ENCODE measurements around the gene SSH2. TPM values are rescaled to one million over a fixed set of nuclear protein-coding genes. Genes with fewer than 3 reads are reported as not detected.

Gene SSH2
- total and polyA plus RNA-seq, 9 donors, result 14.7 to 27.4 (median 20.6) TPM

DNA sequence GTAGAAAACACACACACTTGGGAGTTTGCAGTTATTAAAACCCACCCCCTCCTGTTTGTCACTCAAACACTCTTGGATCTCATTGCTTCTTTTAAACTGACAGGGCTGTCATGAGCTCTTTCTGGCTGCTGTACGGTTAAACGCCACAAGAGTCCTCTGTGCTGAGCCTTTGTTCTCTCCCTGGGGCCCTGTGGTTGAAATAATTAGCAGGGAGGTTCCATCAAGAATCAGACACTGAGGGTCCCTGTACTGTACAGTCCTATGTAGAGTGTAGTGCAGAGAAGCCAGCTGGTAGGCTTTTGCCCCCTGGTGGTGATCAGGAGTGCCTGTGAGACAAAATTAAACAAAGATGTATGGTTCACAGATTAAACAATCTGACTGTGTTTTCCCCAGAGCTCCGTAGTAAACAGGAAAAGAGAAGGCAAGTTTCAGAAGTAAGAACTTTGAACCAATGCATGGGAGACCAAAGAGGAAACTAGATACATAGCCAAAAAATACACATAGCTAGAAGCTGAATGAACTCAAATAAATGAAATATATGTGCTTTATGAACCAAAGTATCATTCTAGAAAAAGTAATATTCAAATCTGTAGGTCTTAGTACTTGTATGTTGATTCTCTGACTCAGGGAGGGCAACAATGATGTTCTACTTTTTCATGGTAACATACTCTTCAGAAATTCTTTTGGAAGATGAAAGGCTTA lies 1.4 kb upstream of the SSH2 start:
- H3K27me3 ChIP-seq (ENCODE audit: control insufficient read depth, insufficient read depth, low read length), result no peaks in the 10 kb centered on the region
- H3K27ac ChIP-seq (ENCODE audit: low read length), result no peak overlapping the region
- peak; percentile 91 for DNase-seq
- H3K36me3 ChIP-seq (ENCODE audit: control insufficient read depth, insufficient read depth, low read length), result no peaks in the 10 kb centered on the region
- peak overlapping the region; percentile 18 for H3K4me3 ChIP-seq (ENCODE audit: low read length)
- 0% methylated on average over 2 of the region's 3 CpGs for WGBS (ENCODE audit: insufficient coverage)
- H3K4me1 ChIP-seq (ENCODE audit: control insufficient read depth, insufficient read depth, low read length), result peaks cover 6% of the 10 kb centered on the region
- no peaks in the 10 kb centered on the region for H3K9me3 ChIP-seq (replicated peaks; ENCODE audit: control insufficient read depth, low read depth, low read length)

DNA sequence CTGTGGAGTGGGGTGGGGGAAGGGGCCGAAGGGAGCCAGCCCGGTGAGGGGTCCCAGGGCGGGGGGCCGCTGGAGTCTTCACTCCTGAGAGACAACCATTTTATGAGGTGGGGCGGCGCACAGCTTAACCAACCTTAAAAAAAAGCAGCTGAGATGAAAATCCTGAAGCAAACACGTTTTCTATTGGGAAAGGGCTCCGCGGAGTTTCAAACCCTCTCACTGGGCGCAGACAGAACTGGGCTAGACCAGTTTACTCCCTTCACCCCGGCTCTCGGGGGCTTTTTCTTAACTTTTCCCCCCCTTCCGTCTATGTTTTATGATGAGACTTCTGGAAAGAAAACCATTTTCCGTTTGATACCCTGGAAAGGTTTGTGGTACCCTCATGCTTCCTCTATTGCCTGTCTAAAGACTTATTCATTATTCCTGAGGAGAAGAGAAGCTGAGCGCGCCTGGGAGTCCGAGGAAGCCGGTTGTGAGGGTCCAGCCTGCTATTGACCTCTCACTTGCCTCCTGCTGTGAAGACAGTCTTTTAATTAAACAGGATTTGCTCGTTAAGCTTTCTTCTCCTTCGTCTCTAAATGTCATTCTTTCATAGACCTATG lies 482 bp upstream of the SSH2 start:
- Histone ChIP-seq H3K36me3 (ENCODE audit: control insufficient read depth, insufficient read depth, low read length) (no peaks in the 10 kb centered on the region), H3K4me3 (ENCODE audit: low read length) (peak overlapping the region; percentile 92), H3K27me3 (ENCODE audit: control insufficient read depth, insufficient read depth, low read length) (no peaks in the 10 kb centered on the region), H3K9me3 (replicated peaks; ENCODE audit: control insufficient read depth, low read depth, low read length) (no peaks in the 10 kb centered on the region), H3K27ac (ENCODE audit: low read length) (peak overlapping the region; percentile 93), H3K4me1 (ENCODE audit: control insufficient read depth, insufficient read depth, low read length) (peaks cover 6% of the 10 kb centered on the region)
- DNase-seq, result no peak
- 0% methylated on average over 9 of the region's 20 CpGs for WGBS (ENCODE audit: insufficient coverage)

GRCh38 chr17:29929006-29929532 lies 959 bp downstream of the SSH2 start:
- no peaks in the 10 kb centered on the region for H3K36me3 ChIP-seq (ENCODE audit: control insufficient read depth, insufficient read depth, low read length)
- H3K27ac ChIP-seq (ENCODE audit: low read length), result peak overlapping the region; percentile 93
- H3K4me3 ChIP-seq (ENCODE audit: low read length), result peak overlapping the region; percentile 92
- no peak for DNase-seq
- peaks cover 6% of the 10 kb centered on the region for H3K4me1 ChIP-seq (ENCODE audit: control insufficient read depth, insufficient read depth, low read length)
- H3K27me3 ChIP-seq (ENCODE audit: control insufficient read depth, insufficient read depth, low read length), result no peaks in the 10 kb centered on the region
- no peaks in the 10 kb centered on the region for H3K9me3 ChIP-seq (replicated peaks; ENCODE audit: control insufficient read depth, low read depth, low read length)
- WGBS (ENCODE audit: insufficient coverage), result 0% methylated on average over 7 of the region's 13 CpGs

- Histone ChIP-seq H3K4me3 (ENCODE audit: low read length) (no peak overlapping the region), H3K4me1 (ENCODE audit: control insufficient read depth, insufficient read depth, low read length) (peaks cover 6% of the 10 kb centered on the region), H3K27ac (ENCODE audit: low read length) (no peak overlapping the region), H3K36me3 (ENCODE audit: control insufficient read depth, insufficient read depth, low read length) (no peaks in the 10 kb centered on the region), H3K9me3 (replicated peaks; ENCODE audit: control insufficient read depth, low read depth, low read length) (no peaks in the 10 kb centered on the region), H3K27me3 (ENCODE audit: control insufficient read depth, insufficient read depth, low read length) (no peaks in the 10 kb centered on the region)
- DNase-seq, result peak; percentile 24
- no CpG with 5 or more reads among the region's 1 CpG for WGBS (ENCODE audit: insufficient coverage)
Observed at GRCh38 chr17:29927546-29927945, 2.5 kb downstream of the SSH2 start.

DNA sequence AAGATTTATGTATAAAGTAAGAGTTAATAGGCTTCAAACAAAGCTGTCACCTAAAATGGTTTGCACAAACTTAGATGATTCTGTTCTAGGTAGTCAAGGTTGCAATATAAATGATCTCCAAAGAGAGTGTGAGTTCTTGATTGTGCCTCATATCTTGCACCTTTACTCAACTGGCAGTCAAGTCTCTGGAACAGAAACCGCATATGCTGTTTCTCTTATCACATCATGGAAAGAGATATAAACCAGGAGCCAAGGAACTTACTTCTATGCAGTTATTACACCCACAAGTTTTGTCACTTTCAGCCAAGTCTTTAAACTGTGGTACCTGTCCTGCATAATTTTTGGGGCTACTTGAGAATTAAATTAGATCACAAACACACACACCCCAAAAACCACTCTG lies 5.2 kb downstream of the SSH2 start:
- no peaks in the 10 kb centered on the region for H3K36me3 ChIP-seq (ENCODE audit: control insufficient read depth, insufficient read depth, low read length)
- H3K4me3 ChIP-seq (ENCODE audit: low read length), result no peak overlapping the region
- no peaks in the 10 kb centered on the region for H3K9me3 ChIP-seq (replicated peaks; ENCODE audit: control insufficient read depth, low read depth, low read length)
- no peaks in the 10 kb centered on the region for H3K27me3 ChIP-seq (ENCODE audit: control insufficient read depth, insufficient read depth, low read length)
- no peaks in the 10 kb centered on the region for H3K4me1 ChIP-seq (ENCODE audit: control insufficient read depth, insufficient read depth, low read length)
- no peak overlapping the region for H3K27ac ChIP-seq (ENCODE audit: low read length)
- DNase-seq, result no peak
- WGBS (ENCODE audit: insufficient coverage), result no CpG with 5 or more reads among the region's 1 CpG

DNA sequence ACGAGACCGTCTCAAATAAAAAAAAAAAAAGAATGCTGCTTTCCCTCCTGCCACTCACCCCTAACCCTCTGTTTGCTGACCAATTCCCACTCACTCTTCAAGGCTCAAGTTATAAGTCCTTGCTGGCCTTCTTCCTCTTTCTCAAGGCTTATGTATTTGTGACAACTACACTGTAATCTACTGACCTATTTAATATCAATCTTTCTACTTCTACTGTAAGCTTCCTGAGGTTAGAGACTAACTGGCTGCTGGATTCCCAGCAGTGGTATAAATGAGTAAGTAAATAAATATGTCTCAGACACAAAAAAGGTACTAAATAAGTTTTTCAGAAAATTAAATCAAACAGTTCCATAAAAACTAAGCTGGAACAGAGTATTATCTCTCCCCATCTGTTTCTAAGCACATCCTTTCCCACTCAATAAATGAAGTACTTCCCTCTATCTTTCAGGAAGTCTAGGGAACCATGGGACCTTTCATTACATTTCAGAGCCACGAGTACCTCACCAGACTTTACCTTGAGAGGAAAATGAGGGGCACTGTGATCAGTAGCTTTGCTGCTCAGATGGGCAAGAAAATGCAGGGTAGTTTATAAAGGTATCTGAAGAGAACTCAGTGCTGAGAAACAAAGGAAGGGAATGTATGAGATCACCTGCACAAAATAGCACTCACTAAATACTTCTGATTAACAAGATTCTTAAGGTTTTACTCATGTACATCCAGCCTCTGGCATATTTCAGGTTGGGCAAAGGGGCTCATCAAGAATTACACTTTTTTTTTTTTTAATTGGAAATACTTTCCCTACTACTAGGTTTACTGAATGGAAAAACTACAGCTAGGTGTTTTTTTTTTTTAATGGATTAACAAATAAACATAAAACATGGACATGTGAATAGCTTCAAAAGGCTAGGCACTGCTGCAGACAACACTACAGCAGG lies 10.8 kb downstream of the SSH2 start:
- no peaks in the 10 kb centered on the region for H3K9me3 ChIP-seq (replicated peaks; ENCODE audit: control insufficient read depth, low read depth, low read length)
- H3K36me3 ChIP-seq (ENCODE audit: control insufficient read depth, insufficient read depth, low read length), result no peaks in the 10 kb centered on the region
- WGBS (ENCODE audit: insufficient coverage), result no CpG with 5 or more reads among the region's 3 CpGs
- H3K27ac ChIP-seq (ENCODE audit: low read length), result no peak overlapping the region
- no peak overlapping the region for H3K4me3 ChIP-seq (ENCODE audit: low read length)
- no peaks in the 10 kb centered on the region for H3K4me1 ChIP-seq (ENCODE audit: control insufficient read depth, insufficient read depth, low read length)
- H3K27me3 ChIP-seq (ENCODE audit: control insufficient read depth, insufficient read depth, low read length), result no peaks in the 10 kb centered on the region
- DNase-seq, result no peak

DNA sequence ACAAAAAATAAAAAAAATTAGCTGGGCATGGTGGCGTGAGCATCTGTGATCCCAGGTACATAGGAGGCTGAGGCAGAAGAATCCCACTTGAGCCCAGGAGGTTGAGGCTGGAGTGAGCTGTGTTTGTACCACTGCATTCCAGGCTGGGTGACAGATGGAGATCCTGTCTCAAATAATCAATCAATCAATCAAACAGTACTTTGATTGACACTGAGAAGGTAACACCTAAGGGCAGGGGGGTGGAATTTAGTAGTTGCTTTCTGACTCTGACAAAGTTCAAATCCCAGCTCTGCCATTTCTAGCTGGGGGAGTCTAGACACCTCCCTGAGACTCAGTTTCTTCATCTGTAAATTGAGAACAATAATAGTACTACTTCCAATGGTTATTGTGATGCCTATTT lies 12.0 kb downstream of the SSH2 start:
- no peak overlapping the region for H3K27ac ChIP-seq (ENCODE audit: low read length)
- H3K27me3 ChIP-seq (ENCODE audit: control insufficient read depth, insufficient read depth, low read length), result no peaks in the 10 kb centered on the region
- WGBS (ENCODE audit: insufficient coverage), result no CpG with 5 or more reads among the region's 1 CpG
- H3K4me1 ChIP-seq (ENCODE audit: control insufficient read depth, insufficient read depth, low read length), result no peaks in the 10 kb centered on the region
- no peaks in the 10 kb centered on the region for H3K36me3 ChIP-seq (ENCODE audit: control insufficient read depth, insufficient read depth, low read length)
- H3K4me3 ChIP-seq (ENCODE audit: low read length), result no peak overlapping the region
- no peak for DNase-seq
- no peaks in the 10 kb centered on the region for H3K9me3 ChIP-seq (replicated peaks; ENCODE audit: control insufficient read depth, low read depth, low read length)

- Histone ChIP-seq H3K4me1 (ENCODE audit: control insufficient read depth, insufficient read depth, low read length) (no peaks in the 10 kb centered on the region), H3K9me3 (replicated peaks; ENCODE audit: control insufficient read depth, low read depth, low read length) (no peaks in the 10 kb centered on the region), H3K27me3 (ENCODE audit: control insufficient read depth, insufficient read depth, low read length) (no peaks in the 10 kb centered on the region), H3K4me3 (ENCODE audit: low read length) (no peak overlapping the region), H3K36me3 (ENCODE audit: control insufficient read depth, insufficient read depth, low read length) (no peaks in the 10 kb centered on the region), H3K27ac (ENCODE audit: low read length) (no peak overlapping the region)
- WGBS (ENCODE audit: insufficient coverage), result 70% methylated on average over 1 of the region's 2 CpGs
- no peak for DNase-seq
Observed at GRCh38 chr17:29914819-29915537, 15.1 kb downstream of the SSH2 start.

- Histone ChIP-seq H3K27me3 (ENCODE audit: control insufficient read depth, insufficient read depth, low read length) (no peaks in the 10 kb centered on the region), H3K4me3 (ENCODE audit: low read length) (no peak overlapping the region), H3K4me1 (ENCODE audit: control insufficient read depth, insufficient read depth, low read length) (no peaks in the 10 kb centered on the region), H3K36me3 (ENCODE audit: control insufficient read depth, insufficient read depth, low read length) (no peaks in the 10 kb centered on the region), H3K9me3 (replicated peaks; ENCODE audit: control insufficient read depth, low read depth, low read length) (no peaks in the 10 kb centered on the region), H3K27ac (ENCODE audit: low read length) (no peak overlapping the region)
- DNase-seq, result no peak
Observed at GRCh38 chr17:29911641-29912177, 18.3 kb downstream of the SSH2 start.

Data from muscle of leg (tissue), 11 donors.